Activated T-cell treated with anti-CD3 and anti-CD28 coated beads, Interleukin-2, amount 50 U/mL, for 1 hour (primary cell): ENCODE measurements around the gene ARHGAP22.

Experiments
- DNase-seq: peaks from one replicate; pipeline ENCODE4 v3.0.0-alpha.2; 2020

ARHGAP22 gene

GRCh38 chr10:48412933-48413332 is 191.9 kb downstream of the ARHGAP22 start:
- DNase-seq, result no peak

GRCh38 chr10:48412081-48412480 is 192.8 kb downstream of the ARHGAP22 start:
- no peak for DNase-seq

- DNase-seq, result no peak
Measured at GRCh38 chr10:48411510-48411909, 193.4 kb downstream of the ARHGAP22 start.

GRCh38 chr10:48410503-48410902 is 194.4 kb downstream of the ARHGAP22 start:
- DNase-seq, result no peak

GRCh38 chr10:48406658-48407057 is 198.2 kb downstream of the ARHGAP22 start:
- no peak for DNase-seq

GRCh38 chr10:48406204-48406603 is 198.7 kb downstream of the ARHGAP22 start:
- DNase-seq, result no peak

GRCh38 chr10:48404646-48405045 is 200.2 kb downstream of the ARHGAP22 start:
- DNase-seq, result no peak

GRCh38 chr10:48400850-48401220 is 204.0 kb downstream of the ARHGAP22 start:
- DNase-seq, result no peak

- no peak for DNase-seq
Measured at GRCh38 chr10:48400129-48400849, 204.6 kb downstream of the ARHGAP22 start.

- no peak for DNase-seq
Measured at GRCh38 chr10:48399551-48399950, 205.3 kb downstream of the ARHGAP22 start.

GRCh38 chr10:48399056-48399541 is 205.8 kb downstream of the ARHGAP22 start:
- DNase-seq, result no peak

- DNase-seq, result no peak
Measured at GRCh38 chr10:48398261-48398660, 206.6 kb downstream of the ARHGAP22 start.
